HepG2 (cell line): ENCODE data around the gene NAGS. TPM values are rescaled to one million over a fixed set of nuclear protein-coding genes. Genes with fewer than 3 reads are reported as not detected.

Experiments
- ATAC-seq: fragments of 200-7000 bp; cut with Tn5 transposase; 3 replicates; pipeline ENCODE4 v1.9.1; 2020; ENCODE audit warnings: mild to moderate bottlenecking, moderate library complexity
- BruUV-seq: library from RNA; stranded (reverse); fragments of 400-500 nt; replicated peaks from 2 replicates; lab custom pipeline; 2021; lab: Mats Ljungman, UMichigan
- CTCF ChIA-PET: fragments of 300-600 bp; formaldehyde crosslinking; extraction: SDS; loops from one replicate; lab custom pipeline; 2021; ENCODE audit warnings: low total read pairs, inconsistent platforms, low intra/inter-chr PET ratio; lab: Yijun Ruan, JAX
- POLR2A ChIA-PET: fragments of 350-600 bp; sonication (Branson Sonifier 250); formaldehyde crosslinking; loops from one replicate; lab custom pipeline; 2020; ENCODE audit warnings: antibody characterized with exemption, inconsistent platforms; lab: Yijun Ruan, JAX
- DNase-seq: peaks from one replicate; pipeline ENCODE4 v3.0.0-alpha.2; 2015; ENCODE audit warnings: low spot score
- FAIRE-seq: peaks from 3 replicates; lab custom pipeline; 2011; peaks lifted over from hg19 to GRCh38; lab: Jason Lieb, UNC
- H2AFZ ChIP-seq: one replicate; pipeline ENCODE4 v1.6.1; 2011; ENCODE audit warnings: low read length, inconsistent platforms
- H3K27ac ChIP-seq: fragments of 300-600 bp; 3 replicates; pipeline ENCODE4 v1.8.0; 2011; ENCODE audit warnings: mixed run types, mild to moderate bottlenecking, mixed read lengths, low read length, inconsistent platforms; ENCODE audit not compliant: insufficient read depth; ENCODE audit errors: extremely low read length
- H3K27me3 ChIP-seq, 2 experiments: fragments of 200-600 bp in 1 of 2; 2 replicates in 1 of 2; 3 replicates in 1 of 2; pipeline versions ENCODE4 v1.6.0 to v1.8.0; 2011; ENCODE audit warnings: low read length in 2 of 2, mild to moderate bottlenecking in 2 of 2, moderate library complexity in 2 of 2, inconsistent platforms in 1 of 2; ENCODE audit not compliant: insufficient read depth in 2 of 2, control insufficient read depth in 1 of 2
- H3K36me3 ChIP-seq, 2 experiments: fragments of 200-600 bp in 1 of 2; replicated peaks in 1 of 2; 2 replicates in 1 of 2; 3 replicates in 1 of 2; pipeline versions ENCODE4 v1.5.1 to v1.8.0; 2011; ENCODE audit warnings: low read length in 2 of 2, inconsistent platforms in 1 of 2; ENCODE audit not compliant: insufficient read depth in 2 of 2, control insufficient read depth in 1 of 2
- H3K4me1 ChIP-seq: 2 replicates; pipeline ENCODE4 v1.5.1; 2012; ENCODE audit warnings: low read length, inconsistent platforms; ENCODE audit not compliant: insufficient read depth
- H3K4me2 ChIP-seq: 2 replicates; pipeline ENCODE4 v1.6.0; 2011; ENCODE audit warnings: low read depth, low read length, inconsistent platforms
- H3K4me3 ChIP-seq, 3 experiments: fragments of 200-600 bp in 1 of 3; sonication (generic), shearing (Covaris generic) in 1 of 3; replicated peaks in 1 of 3; 2 replicates each; pipeline ENCODE4 v1.5.1; 2011 to 2016; ENCODE audit warnings: low read length in 3 of 3, inconsistent platforms in 2 of 3, low read depth in 2 of 3, mild to moderate bottlenecking in 2 of 3, control low read depth in 1 of 3, mixed read lengths in 1 of 3; ENCODE audit not compliant: insufficient read depth in 1 of 3
- H3K79me2 ChIP-seq: one replicate; pipeline ENCODE4 v1.6.1; 2011; ENCODE audit warnings: low read length, inconsistent platforms; ENCODE audit not compliant: insufficient read depth
- H3K9ac ChIP-seq: 2 replicates; pipeline ENCODE4 v1.6.0; 2011; ENCODE audit warnings: mild to moderate bottlenecking, low read depth, low read length, inconsistent platforms; ENCODE audit not compliant: insufficient read depth
- H3K9me3 ChIP-seq: 2 replicates; pipeline ENCODE4 v1.5.1; 2012; ENCODE audit warnings: mild to moderate bottlenecking, low read length
- H4K20me1 ChIP-seq: 2 replicates; pipeline ENCODE4 v1.6.0; 2011; ENCODE audit warnings: inconsistent platforms, mild to moderate bottlenecking, low read length, moderate library complexity; ENCODE audit not compliant: insufficient read depth
- EP300 ChIP-seq, 3 experiments: sonication (generic) in 1 of 3; formaldehyde crosslinking in 1 of 3; IDR thresholded peaks; 2 replicates each; pipeline versions ENCODE4 v1.5.1 to v1.6.1; 2011 to 2020; ENCODE audit warnings: low read depth in 2 of 3, low read length in 2 of 3, borderline replicate concordance in 1 of 3, improper control_type of control experiment in 1 of 3, mild to moderate bottlenecking in 1 of 3, missing genetic modification reagents in 1 of 3, moderate library complexity in 1 of 3
- GABPA ChIP-seq, 2 experiments: IDR thresholded peaks; 2 replicates each; pipeline ENCODE4 v1.6.1; 2011 to 2016; ENCODE audit warnings: low read depth in 2 of 2, low read length in 1 of 2, missing biosample characterization in 1 of 2, missing genetic modification characterization in 1 of 2
- HNRNPK ChIP-seq: fragments of 200-400 bp; formaldehyde crosslinking; IDR thresholded peaks from 2 replicates; pipeline ENCODE4 v1.6.1; 2018; ENCODE audit warnings: low read length, low read depth, moderate library complexity, mild to moderate bottlenecking; ENCODE audit not compliant: poor library complexity, severe bottlenecking
- NFYB ChIP-seq: sonication (generic); formaldehyde crosslinking; IDR thresholded peaks from 2 replicates; pipeline ENCODE4 v1.4.0; 2020; ENCODE audit warnings: missing genetic modification reagents
- POGK ChIP-seq: sonication (generic); formaldehyde crosslinking; conservative IDR thresholded peaks from 2 replicates; pipeline ENCODE4 v1.8.0; 2022; ENCODE audit warnings: mild to moderate bottlenecking, moderate library complexity, missing genetic modification reagents
- RBM22 ChIP-seq: fragments of 200-400 bp; formaldehyde crosslinking; optimal IDR thresholded peaks from 2 replicates; pipeline ENCODE3; 2017; ENCODE audit warnings: mild to moderate bottlenecking, low read length, moderate library complexity
- SALL1 ChIP-seq: sonication (generic); formaldehyde crosslinking; IDR thresholded peaks from 2 replicates; pipeline ENCODE4 v1.8.0; 2022; ENCODE audit warnings: mild to moderate bottlenecking, missing genetic modification reagents
- SOX13 ChIP-seq, 3 experiments: fragments of 450-650 bp in 1 of 3; sonication (generic) in 1 of 3; formaldehyde crosslinking in 1 of 3; IDR thresholded peaks in 2 of 3; conservative IDR thresholded peaks in 1 of 3; 2 replicates each; pipeline versions ENCODE4 v1.5.0 to v1.6.1; 2016 to 2020; ENCODE audit warnings: antibody characterized with exemption in 1 of 3, mild to moderate bottlenecking in 1 of 3, missing compliant biosample characterization in 1 of 3, missing genetic modification reagents in 1 of 3, moderate library complexity in 1 of 3
- SSRP1 ChIP-seq: IDR thresholded peaks from 2 replicates; pipeline ENCODE4 v1.6.1; 2016; ENCODE audit warnings: control low read depth
- ZNF562 ChIP-seq: sonication (generic); formaldehyde crosslinking; IDR thresholded peaks from 2 replicates; pipeline ENCODE4 v1.8.0; 2022; ENCODE audit warnings: missing genetic modification reagents, borderline replicate concordance
- ZNF670 ChIP-seq: sonication (generic); formaldehyde crosslinking; IDR thresholded peaks from 2 replicates; pipeline ENCODE4 v1.8.0; 2022; ENCODE audit warnings: mild to moderate bottlenecking, missing genetic modification reagents, borderline replicate concordance
- ZNF761 ChIP-seq: sonication (generic); formaldehyde crosslinking; conservative IDR thresholded peaks from 2 replicates; pipeline ENCODE4 v1.4.0; 2020; ENCODE audit warnings: mild to moderate bottlenecking, missing genetic modification reagents
- WGBS: methylation state at CpG from one replicate; pipeline ENCODE4 v1.1.6; 2017; ENCODE audit warnings: low lambda C conversion rate; 5-methylcytosine and 5-hydroxymethylcytosine counted together
- in situ Hi-C: cut with HindIII; loops from 2 replicates; pipeline ENCODE4 v1.10.0; 2017; ENCODE audit warnings: low pct_unique_long_range_greater_than_20kb; ENCODE audit not compliant: extremely low pct_ligation_motif_present
- intact Hi-C: fragments of 100-400 bp; cut with micrococcal nuclease; formaldehyde crosslinking; loops from one replicate; pipeline ENCODE4 v1.10.0; 2022; ENCODE audit not compliant: unreplicated experiment
- polyA plus RNA-seq, 8 experiments: library from polyadenylated mRNA; depleted of rRNA in 3 of 8; stranded (reverse) in 7 of 8; unstranded in 1 of 8; fragments of >200 nt; fragmentation: Illumina TruSeq in 4 of 8; extraction: Trizol in 4 of 8; gene quantifications; 2 replicates each; pipeline versions ENCODE4 v1.2.1 to v1.2.3, GENCODE V29; 2011 to 2016; ENCODE audit warnings: low read depth in 4 of 8, missing spikeins in 1 of 8, mixed read lengths in 1 of 8; ENCODE audit not compliant: insufficient read depth in 1 of 8
- total RNA-seq, 5 experiments: library from RNA; depleted of rRNA; stranded (reverse); fragments of >200 nt; fragmentation: Illumina TruSeq; extraction: Trizol; gene quantifications; 2 replicates each; pipeline ENCODE4 v1.2.3, GENCODE V29; 2016; ENCODE audit warnings: low read depth in 1 of 5

Gene NAGS
- total and polyA plus RNA-seq, 2 of the 13 experiments (the other 11 are each of a cell fraction or from before 2014, with no cell fraction given): 4.3 to 5.1 TPM

GRCh38 chr17:43979011-43979410 is 25.4 kb upstream of the NAGS start (continued):
- TF ChIP-seq ZNF761: no peak

- DNase-seq: no peak
- Histone ChIP-seq H2AFZ (no peak overlapping the region), H3K4me1 (peaks cover 36% of the 10 kb centered on the region), H3K79me2 (no peaks in the 10 kb centered on the region), H3K4me2 (no peak overlapping the region), H3K9me3 (no peaks in the 10 kb centered on the region), H3K36me3 (no peaks in the 10 kb centered on the region), H4K20me1 (no peaks in the 10 kb centered on the region), H3K27ac (no peak overlapping the region), H3K4me3 (no peak overlapping the region), H3K9ac (no peak overlapping the region), H3K27me3 (peaks cover 6 to 65% of the 10 kb centered on the region in 2 experiments)
- 28% methylated on average over 4 of the region's 4 CpGs for WGBS
- BruUV-seq: no TSS peak
- POLR2A ChIA-PET: interaction anchor here (0.7 kb wide), 1 partner anchor 86 kb away, joined by 3 read pairs; no protein-coding TSS in a partner anchor
- no peak for ATAC-seq
- in situ Hi-C loops: no loop called here
- CTCF ChIA-PET: no interaction called here
- no peak for FAIRE-seq
- TF ChIP-seq NFYB (no peak), HNRNPK (peak; percentile 32)
- intact Hi-C loops: no loop called here
Measured at GRCh38 chr17:43979671-43980070, 24.8 kb upstream of the NAGS start.

- CTCF ChIA-PET: no interaction called here
- Histone ChIP-seq H3K4me2 (no peak overlapping the region), H3K27ac (no peak overlapping the region), H3K9ac (no peak overlapping the region), H2AFZ (no peak overlapping the region), H3K4me1 (peaks cover 30% of the 10 kb centered on the region), H3K36me3 (no peaks in the 10 kb centered on the region), H3K9me3 (no peaks in the 10 kb centered on the region), H4K20me1 (no peaks in the 10 kb centered on the region), H3K27me3 (peaks cover 8 to 79% of the 10 kb centered on the region in 2 experiments), H3K79me2 (no peaks in the 10 kb centered on the region), H3K4me3 (no peak overlapping the region)
- POLR2A ChIA-PET: interaction anchor here (1.0 kb wide), 1 partner anchor 22 kb away, joined by 4 read pairs; the partner anchor contains the start of gene NAGS
- WGBS: 63% methylated on average over 2 of the region's 2 CpGs
- FAIRE-seq: no peak
- ATAC-seq: no peak
- in situ Hi-C loops (no loop called here), intact Hi-C loops (no loop called here)
- DNase-seq: no peak
- TF ChIP-seq RBM22: no peak
- TF ChIP-seq SALL1 (CRISPR knock-in tag): 0 out of 2 replicates have a peak, but pooled peaks have one; percentile 13
- TF ChIP-seq SOX13 (IDR thresholded peaks at IDR 0.05): no peak
- no peak for TF ChIP-seq SOX13 (CRISPR knock-in tag; conservative IDR thresholded peaks at IDR 0.05 in 1 of 2, IDR thresholded peaks at IDR 0.05 in 1 of 2)
- TF ChIP-seq ZNF670 (CRISPR knock-in tag): 0 out of 2 replicates have a peak, but pooled peaks have one; percentile 36
- no peak for TF ChIP-seq EP300 (IDR thresholded peaks at IDR 0.05; ENCODE audit: low read depth in 2 of 2, low read length in 2 of 2)
- no peak for TF ChIP-seq EP300 (CRISPR knock-in tag; IDR thresholded peaks at IDR 0.05; ENCODE audit: borderline replicate concordance)
- TF ChIP-seq POGK: no peak
- TF ChIP-seq SSRP1: no peak
- TF ChIP-seq ZNF562: no peak
- TF ChIP-seq GABPA (IDR thresholded peaks at IDR 0.05; ENCODE audit: low read depth, low read length): no peak
- TF ChIP-seq GABPA (CRISPR knock-in tag; IDR thresholded peaks at IDR 0.05; ENCODE audit: low read depth): no peak
- BruUV-seq: no TSS peak
Measured at GRCh38 chr17:43982171-43982570, 22.3 kb upstream of the NAGS start.
